NCI-H146 treated with DMSO at 0.1 percent for 48 hours (cell line): ENCODE results near the gene ORC6.

Source experiments
- DNase-seq: peaks from one replicate; lab custom pipeline; 2025; ENCODE audit not compliant: unreplicated experiment; lab: John Stamatoyannopoulos, UW

Gene ORC6

GRCh38 chr16:46700048-46700447 lies 10.6 kb downstream of the ORC6 start:
- no peak for DNase-seq

GRCh38 chr16:46701615-46702014 lies 12.2 kb downstream of the ORC6 start:
- DNase-seq, result no peak

DNA sequence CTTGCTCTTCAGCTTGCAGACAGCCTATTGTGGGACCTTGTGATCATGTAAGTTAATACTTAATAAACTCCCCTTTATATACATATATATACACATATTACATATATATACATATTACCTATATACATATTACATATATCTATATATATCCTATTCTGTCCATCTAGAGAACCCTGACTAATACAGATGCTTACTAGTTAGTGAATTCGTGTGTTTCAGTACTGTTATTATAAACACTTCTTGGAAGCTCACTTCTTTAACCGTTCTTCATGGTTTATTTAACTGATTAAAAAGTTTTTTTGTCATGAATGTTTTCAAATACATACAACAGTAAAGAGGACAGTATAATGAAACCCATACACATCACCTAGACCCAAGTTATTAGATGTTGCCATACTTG lies 12.6 kb downstream of the ORC6 start:
- DNase-seq, result no peak

GRCh38 chr16:46706642-46707041 lies 17.2 kb downstream of the ORC6 start:
- DNase-seq, result no peak

DNA sequence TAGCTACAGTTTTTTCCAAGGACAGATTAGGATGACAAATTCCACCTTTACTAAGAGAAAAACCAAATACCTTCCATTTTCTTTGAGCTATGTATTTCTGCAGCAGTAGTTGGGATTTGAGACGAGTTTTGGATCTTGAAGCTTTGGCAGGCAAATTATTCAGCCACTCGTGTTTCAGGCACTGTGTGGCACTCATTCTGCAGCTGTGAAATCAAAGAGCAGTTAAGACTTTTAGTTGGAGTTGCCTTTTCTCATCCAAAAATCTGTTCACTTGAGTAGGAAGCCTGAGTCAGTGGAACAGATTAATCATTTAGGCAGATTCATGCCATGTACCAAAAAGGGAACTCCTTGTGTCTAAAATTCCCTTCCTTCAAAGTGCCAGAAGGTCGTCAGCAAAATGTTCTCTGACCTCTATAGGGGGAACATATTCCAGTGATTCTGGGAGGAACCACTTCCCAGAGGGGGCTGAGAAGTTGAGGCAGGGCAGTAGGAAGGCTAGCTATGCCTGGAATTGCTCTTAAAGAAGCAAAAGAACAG lies 20.1 kb downstream of the ORC6 start:
- no peak for DNase-seq

- no peak for DNase-seq
These were observed 21.9 kb downstream of the ORC6 start for GRCh38 chr16:46711106-46712058.

DNA sequence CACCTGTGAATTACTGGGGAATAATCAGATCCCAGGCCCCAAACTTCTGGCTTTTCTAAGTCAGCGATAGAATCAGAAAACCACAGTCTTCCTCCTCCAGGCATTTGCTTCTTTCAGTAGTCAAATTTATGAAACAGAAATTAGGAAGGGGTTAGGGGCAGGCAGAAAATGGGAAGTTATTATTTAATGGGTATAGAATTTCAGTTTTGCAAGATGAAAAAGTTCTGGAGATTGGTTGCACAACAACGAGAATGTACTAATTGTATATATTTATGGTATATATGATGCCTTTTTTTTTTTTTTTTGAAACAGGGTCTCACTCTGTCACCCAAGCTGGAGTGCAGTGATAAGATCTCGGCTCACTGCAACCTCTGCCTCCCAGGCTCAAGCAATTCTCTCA lies 23.5 kb downstream of the ORC6 start:
- DNase-seq, result no peak

- no peak for DNase-seq
These were observed 24.2 kb downstream of the ORC6 start for GRCh38 chr16:46713634-46714033.

DNA sequence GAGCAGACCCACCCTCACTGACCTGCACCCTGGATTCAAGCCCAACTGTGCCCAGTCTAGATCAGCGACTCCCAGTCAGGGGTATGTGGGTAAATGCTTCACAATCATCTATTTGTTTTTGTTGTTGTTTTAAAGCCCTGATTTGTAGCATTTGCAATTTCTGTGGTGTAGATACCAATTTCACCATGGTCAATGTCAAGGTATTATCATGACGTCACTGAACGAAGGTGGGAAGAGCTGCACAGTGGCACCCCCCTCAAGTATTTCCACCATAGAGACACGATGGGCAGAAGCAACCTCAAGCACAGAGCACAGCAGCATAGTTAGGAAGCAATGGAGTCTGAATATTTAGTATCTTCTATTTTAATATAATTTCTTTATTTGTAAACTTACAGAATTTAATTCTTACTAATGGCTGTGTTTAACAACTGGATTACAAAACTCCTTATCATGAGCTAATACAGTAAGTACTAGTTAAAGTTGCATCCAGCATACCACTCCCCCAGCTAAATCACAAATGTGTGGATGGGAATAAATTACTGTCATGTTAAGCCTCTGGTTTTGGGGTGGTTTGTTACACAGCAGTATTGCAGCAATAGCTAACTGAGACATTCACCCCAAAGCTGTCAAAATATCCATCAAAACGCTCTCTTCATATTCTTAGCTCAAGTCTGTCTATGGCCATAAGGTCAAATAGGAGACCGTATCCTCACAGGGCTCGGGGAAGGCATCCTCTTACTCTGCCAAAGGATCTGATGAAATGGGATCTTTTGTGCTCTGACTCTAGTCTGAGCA lies 25.5 kb downstream of the ORC6 start:
- DNase-seq, result no peak

GRCh38 chr16:46715769-46716305 lies 26.4 kb downstream of the ORC6 start:
- no peak for DNase-seq

DNA sequence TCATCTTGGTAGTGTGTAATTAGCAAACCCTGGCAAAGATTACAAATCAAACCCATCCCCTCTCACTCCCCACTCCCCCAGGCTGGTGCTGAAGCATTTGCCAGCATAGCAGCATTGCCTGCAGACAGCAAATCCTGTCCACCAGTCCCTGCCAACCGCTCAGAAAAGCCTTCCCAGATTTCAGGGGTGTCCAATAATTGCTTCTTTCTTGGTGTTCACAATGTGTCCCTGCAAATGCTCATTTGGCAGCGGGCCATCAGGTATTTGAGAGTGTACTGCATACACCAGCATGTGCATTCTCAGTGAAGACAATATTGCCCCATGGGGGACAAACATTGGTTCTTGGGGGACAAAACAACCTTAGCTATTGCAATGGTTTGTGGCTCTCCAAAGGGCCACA lies 28.2 kb downstream of the ORC6 start:
- no peak for DNase-seq

GRCh38 chr16:46718214-46718613 lies 28.8 kb downstream of the ORC6 start:
- no peak for DNase-seq

GRCh38 chr16:46719528-46719927 lies 30.1 kb downstream of the ORC6 start:
- no peak for DNase-seq

DNA sequence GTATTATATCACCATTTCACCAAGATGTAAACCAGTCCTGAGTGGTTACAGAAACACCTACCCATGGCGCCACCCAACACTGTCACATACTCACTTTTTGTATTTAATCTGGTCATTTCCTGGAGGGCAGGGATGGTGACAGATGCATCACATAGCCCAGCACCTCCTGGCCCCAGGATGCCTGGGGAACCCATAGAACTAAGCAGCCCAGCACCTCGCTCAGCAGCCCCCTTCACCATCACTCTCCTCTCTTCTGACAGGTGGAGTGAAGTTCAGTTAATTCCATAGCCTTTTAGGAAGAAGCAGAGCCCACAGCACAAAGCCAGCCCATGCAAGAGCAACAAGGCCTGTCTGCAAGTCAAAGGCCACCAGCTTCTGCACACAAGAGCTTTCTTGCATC lies 31.2 kb downstream of the ORC6 start:
- no peak for DNase-seq

DNA sequence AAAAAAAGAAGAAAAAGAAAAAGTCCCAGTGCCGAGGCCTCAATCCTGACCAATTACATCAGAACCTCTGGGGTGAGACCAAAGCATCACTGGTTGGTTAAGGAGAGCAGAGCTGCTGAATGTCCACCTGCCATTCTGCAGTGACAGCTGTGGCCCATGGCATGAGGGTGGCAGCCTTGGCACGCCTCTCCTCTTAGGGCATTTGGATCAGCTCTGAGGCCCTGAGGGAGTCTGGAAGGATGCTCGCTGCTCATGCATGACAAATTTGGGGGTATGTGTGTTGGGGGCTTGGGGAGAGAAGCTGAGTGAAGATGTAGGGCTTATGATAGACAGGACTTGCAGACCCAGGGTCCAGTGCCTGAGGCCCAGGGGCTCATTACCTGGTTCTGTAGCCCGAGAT lies 32.4 kb downstream of the ORC6 start:
- DNase-seq, result no peak

DNA sequence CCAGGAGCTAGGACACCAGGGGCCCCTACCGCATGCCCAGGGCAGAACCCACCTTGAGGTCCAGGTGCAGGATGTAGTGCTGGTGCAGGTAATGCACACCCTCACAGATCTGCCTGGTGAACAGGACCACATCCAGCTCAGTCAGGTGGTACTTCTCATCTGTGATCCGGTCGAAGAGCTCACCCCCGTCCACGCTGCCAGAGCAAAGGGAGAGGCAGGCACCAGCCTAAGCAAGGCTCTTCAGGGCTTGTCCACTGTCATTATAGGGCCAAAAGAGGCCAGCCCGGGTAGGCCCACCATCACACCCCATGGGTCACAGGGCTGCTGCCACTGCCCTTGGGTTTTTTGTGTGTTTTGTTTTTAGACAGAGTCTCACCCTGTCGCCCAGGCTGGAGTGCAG lies 37.7 kb downstream of the ORC6 start:
- DNase-seq, result no peak

DNA sequence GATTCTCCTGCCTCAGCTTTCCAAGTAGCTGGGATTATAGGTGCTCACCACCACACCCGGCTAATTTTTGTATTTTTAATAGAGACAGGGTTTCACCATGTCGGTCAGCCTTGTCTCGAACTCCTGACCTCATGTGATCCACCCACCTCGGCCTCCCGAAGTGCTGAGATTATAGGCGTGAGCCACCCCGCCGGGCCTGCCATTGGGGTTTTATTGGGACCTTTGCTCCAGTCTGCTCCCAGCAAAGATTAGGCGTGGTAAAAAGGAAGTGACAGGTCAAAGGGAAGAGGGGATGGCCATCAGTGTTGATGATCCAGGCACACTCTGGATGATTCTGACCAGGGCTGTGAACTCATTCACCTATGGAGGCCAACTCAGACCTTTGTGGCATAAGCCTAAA lies 38.2 kb downstream of the ORC6 start:
- no peak for DNase-seq

GRCh38 chr16:46728806-46729205 lies 39.3 kb downstream of the ORC6 start:
- no peak for DNase-seq

- DNase-seq, result no peak
These were observed 40.0 kb downstream of the ORC6 start for GRCh38 chr16:46729326-46729995.

DNA sequence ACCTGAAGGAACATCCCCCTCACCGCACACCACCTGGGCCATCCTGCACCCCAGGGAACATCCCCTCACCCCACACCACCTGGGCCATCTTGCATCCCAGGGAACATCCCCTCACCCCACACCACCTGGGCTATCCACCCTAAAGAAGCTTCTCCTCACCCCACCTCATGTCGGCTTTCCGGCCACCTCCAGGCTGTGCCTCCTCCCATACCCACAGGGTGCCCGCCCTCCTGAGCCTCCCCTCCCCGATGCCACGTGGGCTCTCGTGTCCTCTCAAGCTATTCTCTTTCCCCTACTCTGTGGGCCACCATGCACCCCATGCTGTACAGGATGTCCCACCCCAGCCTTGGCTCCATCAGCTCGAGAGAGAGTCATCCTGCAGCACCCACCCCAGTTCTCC lies 40.7 kb downstream of the ORC6 start:
- DNase-seq, result no peak
